ENCODE results near the gene C16orf82. TPM values are rescaled to one million over a fixed set of nuclear protein-coding genes. Genes with fewer than 3 reads are reported as not detected.

C16orf82 gene
- total and polyA plus RNA-seq, 9 of the 15 experiments (the other 6 are each of a cell fraction or from before 2014, with no cell fraction given) = not detected

GRCh38 chr16:27085182-27085581 is 18.5 kb downstream of the C16orf82 start:
- in situ Hi-C loops (cut with MboI) = no loop called here

More at GRCh38 chr16:27085182-27085581, 18.5 kb downstream of the C16orf82 start:
- H2AFZ ChIP-seq (ENCODE audit: low read depth, low read length) = no peak overlapping the region
- no peak overlapping the region for H3K9ac ChIP-seq (ENCODE audit: insufficient read depth in 1 of 2, low read depth in 2 of 2, low read length in 2 of 2)
- no TSS peak for BruUV-seq (replicated peaks)
- intact Hi-C loops (cut with micrococcal nuclease) = no loop called here
- ChIA-PET CTCF (ENCODE audit: low intra/inter-chr PET ratio) (no interaction called here), POLR2A (interaction anchor here (0.7 kb wide), 2 partner anchors 24 to 1133 kb away, joined by 3 to 8 read pairs; no protein-coding TSS in a partner anchor)
- 7% methylated on average over 6 of the region's 6 CpGs for WGBS (ENCODE audit: insufficient coverage, low coverage, missing lambda C conversion rate)
- H3K79me2 ChIP-seq (ENCODE audit: control insufficient read depth, insufficient read depth, low read length) = no peaks in the 10 kb centered on the region
- H3K4me1 ChIP-seq (replicated peaks in 1 of 2; ENCODE audit: control insufficient read depth in 2 of 2, insufficient read depth in 2 of 2, low read length in 2 of 2) = no peaks in the 10 kb centered on the region
- FAIRE-seq (no peak), ATAC-seq (no peak), DNase-seq (ENCODE audit: extremely low read depth in 1 of 4, low spot score in 3 of 4) (no peak)
- no peak for TF ChIP-seq AFF4 (CRISPR knock-in tag; IDR thresholded peaks at IDR 0.05)
- no peak for TF ChIP-seq TFAP4 (CRISPR knock-in tag; IDR thresholded peaks at IDR 0.05; ENCODE audit: borderline replicate concordance)
- TF ChIP-seq ZBTB34 (CRISPR knock-in tag; IDR thresholded peaks at IDR 0.05) = no peak
- no peak for TF ChIP-seq ZC3H4 (CRISPR knock-in tag; IDR thresholded peaks at IDR 0.05; ENCODE audit: borderline replicate concordance)
- TF ChIP-seq TEAD2 (tag; IDR thresholded peaks at IDR 0.05) = no peak
- no peak for TF ChIP-seq PURB (CRISPR knock-in tag; IDR thresholded peaks at IDR 0.05; ENCODE audit: low read depth)
- no peak for TF ChIP-seq FOXP4 (CRISPR knock-in tag; IDR thresholded peaks at IDR 0.05; ENCODE audit: borderline replicate concordance)
- TF ChIP-seq LEF1 (IDR thresholded peaks at IDR 0.05) = no peak
- no peak for TF ChIP-seq ZNF280B (CRISPR knock-in tag; IDR thresholded peaks at IDR 0.05)
- TF ChIP-seq ZNF263 (CRISPR knock-in tag; IDR thresholded peaks at IDR 0.05; ENCODE audit: borderline replicate concordance) = no peak
- TF ChIP-seq RBFOX2 (IDR thresholded peaks at IDR 0.05; ENCODE audit: low read depth, low read length) = no peak
- no peak overlapping the region for H3K4me3 ChIP-seq
- no peak overlapping the region for H3K27ac ChIP-seq (ENCODE audit: extremely low read depth, low read depth, low read length)
- no peaks in the 10 kb centered on the region for H3K36me3 ChIP-seq (ENCODE audit: control insufficient read depth, insufficient read depth, low read length)
- H3K4me2 ChIP-seq (ENCODE audit: insufficient read depth, low read length) = no peak overlapping the region
- no peaks in the 10 kb centered on the region for H4K20me1 ChIP-seq (replicated peaks; ENCODE audit: control insufficient read depth, insufficient read depth, low read length)
- no peaks in the 10 kb centered on the region for H3K9me1 ChIP-seq (ENCODE audit: control insufficient read depth, insufficient read depth, low read length)
- H3K27me3 ChIP-seq (ENCODE audit: control insufficient read depth in 2 of 2, insufficient read depth in 2 of 2, low read length in 2 of 2) = peaks cover 0 to 14% of the 10 kb centered on the region in 2 experiments; a peak in 1 of 5 replicates
- no peaks in the 10 kb centered on the region for H3K9me3 ChIP-seq (replicated peaks; ENCODE audit: control insufficient read depth, insufficient read depth, low read depth, low read length)
